GM12875 (cell line): ENCODE measurements around the gene ADAMTS7.
"Not testable (repeated sequence)": the region's sequence is repeated elsewhere in the genome, so short reads cannot be mapped to it uniquely, and the experiment has no call there.

Source experiments
- H3K4me3 ChIP-seq: one replicate; pipeline ENCODE4 v1.5.1; 2011; ENCODE audit warnings: low read depth, low read length, control low read depth
- CTCF ChIP-seq: IDR thresholded peaks from 2 replicates; pipeline ENCODE4 v1.5.1; 2011; ENCODE audit warnings: low read depth, mild to moderate bottlenecking, control low read depth, inconsistent platforms, low read length, moderate library complexity, borderline replicate concordance; ENCODE audit not compliant: insufficient read depth

ADAMTS7 gene

GRCh38 chr15:78761891-78762385 is 49.3 kb downstream of the ADAMTS7 start:
- H3K4me3 ChIP-seq: no peak overlapping the region
- TF ChIP-seq CTCF: no peak

DNA sequence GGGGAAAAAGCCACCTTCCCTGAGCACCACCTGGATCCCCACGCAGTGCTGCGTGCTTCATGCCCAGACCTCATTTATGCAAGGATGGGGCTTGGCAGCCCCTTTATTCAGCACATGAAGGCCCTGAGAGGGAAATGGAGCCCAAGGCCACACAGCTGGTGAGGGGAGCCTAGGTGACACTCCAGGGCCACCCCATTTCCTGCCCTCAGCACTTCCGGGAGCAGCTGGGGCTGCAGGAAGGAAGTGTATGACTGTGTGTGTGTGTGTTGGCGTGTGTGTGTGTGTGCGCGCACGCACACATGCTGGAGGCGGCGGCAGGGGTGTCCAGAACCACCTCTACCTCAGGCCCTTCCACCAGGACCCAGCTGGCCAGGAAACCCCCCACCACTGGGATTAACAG is 49.8 kb downstream of the ADAMTS7 start:
- H3K4me3 ChIP-seq: not testable (repeated sequence)

DNA sequence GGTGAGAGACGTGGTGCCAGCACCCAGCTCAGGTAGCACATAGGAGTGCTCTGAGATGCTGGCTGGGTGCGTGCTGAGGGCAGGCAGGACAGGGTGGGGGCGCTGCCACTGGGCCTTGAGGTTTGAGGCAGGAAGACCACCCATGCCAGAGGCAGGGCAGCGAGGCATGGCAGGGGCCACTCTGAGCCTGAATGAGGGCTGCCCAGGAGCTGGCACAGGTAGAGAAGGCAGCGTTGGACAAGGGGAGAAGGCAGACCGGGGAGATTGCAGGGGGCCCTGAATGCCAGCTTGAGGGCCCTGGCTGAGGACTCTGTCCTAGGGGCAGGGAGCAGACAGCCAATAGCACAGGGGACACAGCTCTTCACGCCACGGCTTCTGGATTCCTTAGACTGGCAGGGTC is 50.2 kb downstream of the ADAMTS7 start:
- no peak for TF ChIP-seq CTCF
- no peak overlapping the region for H3K4me3 ChIP-seq

- H3K4me3 ChIP-seq: not testable (repeated sequence)
These were observed 51.0 kb downstream of the ADAMTS7 start for GRCh38 chr15:78760091-78760882.

DNA sequence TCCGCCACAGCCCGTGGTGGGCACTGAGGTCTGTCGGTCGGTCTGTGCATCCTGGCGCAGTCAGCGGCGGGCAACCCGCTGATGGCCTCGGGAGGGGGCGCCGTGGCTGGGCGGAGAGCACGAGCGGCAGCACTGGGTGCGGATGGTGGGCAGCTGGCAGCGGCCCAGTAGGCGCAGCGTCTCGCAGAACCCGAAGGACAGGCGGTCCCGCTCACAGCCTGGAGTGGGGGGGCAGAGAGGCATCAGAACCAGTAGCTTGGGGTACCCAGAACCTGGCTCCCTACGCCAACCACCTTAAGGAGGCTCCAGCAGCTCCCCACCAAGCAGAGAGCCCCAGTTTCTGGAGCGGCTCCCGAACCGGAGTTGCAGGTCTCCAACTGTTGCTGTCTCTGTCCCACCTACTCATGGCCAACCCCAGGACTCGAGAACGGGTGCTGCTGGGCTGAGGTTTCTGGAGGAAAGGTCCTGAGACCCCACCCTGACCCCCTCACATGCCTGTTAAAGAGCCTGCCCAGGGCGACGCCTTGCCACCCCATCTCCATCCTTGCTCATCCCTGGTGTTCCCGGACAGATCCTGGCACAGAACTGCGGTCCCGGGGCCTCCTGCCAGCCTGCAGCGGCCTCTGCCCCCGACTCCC is 51.8 kb downstream of the ADAMTS7 start:
- not testable (repeated sequence) for H3K4me3 ChIP-seq

DNA sequence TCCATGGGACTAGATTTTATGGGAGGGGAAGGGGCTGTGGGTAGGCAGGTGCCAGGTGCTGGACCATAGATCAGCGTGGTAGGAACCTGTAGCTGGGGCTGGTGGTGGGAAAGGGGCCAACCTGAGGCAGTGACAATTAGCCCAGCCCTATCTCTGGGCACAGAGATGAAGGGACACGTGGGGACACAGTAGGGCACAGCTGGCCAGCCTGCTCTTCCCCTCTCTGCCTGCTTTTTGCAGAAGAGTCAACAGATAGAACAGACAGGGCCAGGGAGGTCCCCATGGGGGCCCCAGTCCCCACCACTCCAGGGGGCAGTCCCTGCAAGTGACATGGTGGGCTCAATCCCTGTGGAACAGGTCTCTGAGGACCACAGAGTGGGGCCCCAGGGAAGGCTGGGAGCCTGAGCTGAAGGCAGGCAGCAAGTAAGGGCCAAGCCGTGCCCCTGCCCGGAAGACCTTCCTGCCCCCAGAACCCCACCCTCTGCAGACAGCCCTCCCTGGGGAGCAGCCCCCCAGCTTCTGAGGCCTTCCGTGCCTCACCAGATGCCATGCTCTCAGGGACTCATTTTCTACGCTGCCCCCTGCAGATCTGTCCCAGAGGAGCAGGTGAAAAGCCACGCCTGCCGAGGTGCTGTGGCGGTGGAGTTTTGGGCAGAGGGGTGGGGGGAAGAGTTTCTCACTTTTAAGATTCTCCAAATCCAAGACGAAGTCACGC is 52.6 kb downstream of the ADAMTS7 start:
- not testable (repeated sequence) for H3K4me3 ChIP-seq

DNA sequence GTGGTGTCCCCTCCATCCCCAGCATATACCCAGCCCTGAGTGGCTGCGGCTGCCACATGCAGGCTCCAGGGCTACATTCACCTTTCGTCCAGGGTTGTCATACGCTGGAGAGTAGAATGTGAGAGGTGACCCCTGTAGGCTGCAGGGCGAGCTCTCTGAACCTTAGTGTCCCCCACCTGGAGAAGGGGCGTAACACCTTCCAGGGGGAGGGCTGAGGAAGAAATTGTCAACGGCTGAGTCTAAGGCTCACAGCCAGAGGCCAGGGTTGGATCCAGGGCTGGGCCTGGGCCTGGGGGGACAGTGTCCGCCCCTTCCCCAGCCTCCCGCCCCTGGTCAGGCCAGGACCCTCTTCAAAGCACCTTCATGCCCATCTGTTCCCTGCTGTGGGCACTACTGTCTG is 53.2 kb downstream of the ADAMTS7 start:
- H3K4me3 ChIP-seq: not testable (repeated sequence)

GRCh38 chr15:78757636-78757905 is 53.7 kb downstream of the ADAMTS7 start:
- no peak for TF ChIP-seq CTCF
- H3K4me3 ChIP-seq: peak overlapping the region; percentile 21

DNA sequence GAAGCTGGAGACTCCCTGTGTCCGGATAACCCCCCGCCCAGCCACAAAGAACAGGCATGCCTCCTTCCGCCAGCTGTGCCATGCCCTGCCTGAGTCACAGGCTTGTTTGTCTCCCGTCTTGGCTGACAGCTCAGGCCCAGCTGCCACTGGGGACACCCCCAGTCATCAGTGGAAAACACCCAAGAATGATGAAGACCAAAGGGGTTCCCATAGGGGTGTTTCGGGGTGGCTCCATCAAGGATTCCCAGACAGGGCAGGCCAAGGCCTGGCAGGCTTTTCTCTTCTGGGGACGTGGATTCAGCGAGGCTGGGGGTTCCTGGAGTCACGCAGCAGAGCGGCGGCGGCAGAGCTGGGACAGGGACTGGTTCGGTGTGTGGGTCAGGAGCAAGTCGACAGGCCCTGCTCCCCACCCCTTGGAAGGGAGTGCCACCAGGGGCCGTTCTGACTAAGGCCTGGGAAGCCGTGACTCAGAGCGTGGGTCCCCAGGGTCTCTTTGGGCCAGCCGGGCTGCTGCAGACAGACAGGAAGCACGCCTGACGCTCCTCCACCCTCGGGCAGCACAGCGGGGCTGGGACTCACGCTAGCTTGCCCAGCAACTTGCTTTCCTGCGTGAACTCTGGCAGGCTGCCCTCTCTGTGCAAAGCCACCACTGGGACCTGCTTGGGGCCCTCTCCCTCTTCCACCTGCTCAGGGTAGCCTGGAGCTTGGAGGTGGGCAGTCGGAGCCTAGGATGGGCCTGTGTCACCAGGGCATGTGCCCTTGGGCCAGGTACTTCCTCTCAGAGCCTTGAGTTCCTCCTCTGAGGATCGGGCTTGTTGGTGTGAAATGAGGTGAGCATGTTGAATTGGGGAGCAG is 54.3 kb downstream of the ADAMTS7 start:
- peak overlapping the region; percentile 21 for H3K4me3 ChIP-seq

DNA sequence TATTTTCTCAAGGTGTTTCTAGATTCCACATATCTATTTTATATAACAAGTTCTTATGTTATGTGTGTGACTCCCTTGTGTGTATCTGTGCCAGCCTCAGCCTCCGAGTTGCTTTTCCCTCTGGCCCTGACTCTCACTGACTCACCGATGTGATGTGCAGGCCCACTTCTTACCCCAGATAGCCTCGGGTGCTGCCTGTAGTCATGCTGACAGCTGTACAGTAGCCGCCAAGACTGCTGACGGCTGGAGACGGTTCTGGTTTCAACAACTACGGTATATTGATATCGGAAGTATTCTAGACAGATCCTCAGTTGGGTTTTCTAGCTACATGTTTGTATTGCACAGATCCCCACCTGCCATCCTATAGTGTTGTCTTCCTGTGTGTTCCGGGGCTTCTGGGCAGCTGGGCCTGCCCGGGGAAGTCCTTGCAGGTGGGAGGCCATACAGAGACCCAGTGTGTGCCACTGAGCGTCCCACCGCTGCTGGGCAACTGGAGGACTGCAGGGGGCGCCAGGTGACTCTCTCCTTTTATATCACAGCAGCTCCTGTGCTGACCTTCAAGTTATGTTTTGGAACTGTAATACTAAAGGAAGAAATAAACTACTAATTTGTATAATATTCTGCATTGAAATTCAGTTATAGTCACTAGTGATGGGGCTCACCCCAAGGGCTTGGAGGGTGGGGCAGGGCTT is 55.2 kb downstream of the ADAMTS7 start:
- H3K4me3 ChIP-seq: not testable (repeated sequence)
- peak; percentile 45; the same call in 1 of the 2 replicates for TF ChIP-seq CTCF

GRCh38 chr15:78754637-78755280 is 56.5 kb downstream of the ADAMTS7 start:
- not testable (repeated sequence) for H3K4me3 ChIP-seq

DNA sequence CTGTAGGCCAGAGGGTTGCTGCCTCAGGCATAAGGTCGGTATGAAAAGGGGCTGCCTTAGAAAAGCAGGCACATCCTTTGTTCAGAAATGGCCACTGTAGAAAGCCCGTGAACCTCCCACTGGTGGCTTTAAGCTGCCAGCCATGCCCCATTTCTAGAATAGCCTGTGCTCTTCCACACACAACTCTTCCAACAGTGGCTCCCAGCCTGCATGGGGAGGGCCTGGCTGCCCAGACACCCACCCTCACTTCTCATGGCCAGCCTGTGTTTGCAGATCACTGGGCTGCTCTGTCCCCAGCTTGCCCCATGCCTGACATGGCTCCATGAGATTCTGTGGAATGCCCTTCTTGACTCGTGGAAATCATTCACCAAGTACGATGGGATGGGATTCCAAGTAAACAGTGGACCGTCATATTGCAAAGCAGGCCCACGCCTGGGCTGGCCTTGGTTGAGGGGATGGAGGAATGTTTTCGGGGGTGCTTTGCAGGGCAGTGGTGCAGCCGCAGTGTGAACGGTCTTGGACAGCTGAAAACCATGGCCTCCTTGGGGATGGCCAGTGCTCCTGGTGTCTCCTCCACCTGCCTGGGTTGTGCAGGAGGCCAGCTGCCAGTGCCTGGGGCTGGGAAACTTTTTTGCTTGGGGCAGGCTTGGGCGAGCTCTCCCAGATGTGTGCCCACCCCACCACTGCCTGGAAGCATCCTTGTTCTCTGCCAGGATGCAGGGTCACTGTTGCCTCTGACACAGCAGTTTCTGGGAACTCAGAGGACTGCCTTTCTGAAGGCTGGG is 57.3 kb downstream of the ADAMTS7 start:
- H3K4me3 ChIP-seq: not testable (repeated sequence)
